HG03025 (cell line): ENCODE data around the gene MRPL27.
"Not testable (repeated sequence)": the region's sequence is repeated elsewhere in the genome, so short reads cannot be mapped to it uniquely, and the experiment has no call there.

Experiments
- ATAC-seq: cut with Tn5 transposase; IDR thresholded peaks from one replicate; pipeline ENCODE4 v1.9.1; 2021; ENCODE audit warnings: mild to moderate bottlenecking, moderate library complexity; ENCODE audit not compliant: unreplicated experiment, low FRiP score

The MRPL27 gene

GRCh38 chr17:50372758-50373556 is at the start of gene MRPL27, which contains the start of gene EME1:
Gene MRPL27, minus strand, starts transcription at chr17:50373184. Its CDS starts 14 bp downstream, at chr17:50373170.
Gene EME1, plus strand, starts transcription at chr17:50373229. Its CDS starts 1,980 bp downstream, at chr17:50375209.
- peak; percentile 94 for ATAC-seq

- no peak for ATAC-seq
Observed at GRCh38 chr17:50422738-50423137, 49.8 kb upstream of the MRPL27 start.

GRCh38 chr17:50421308-50422051 is 48.5 kb upstream of the MRPL27 start:
- ATAC-seq, result no peak

GRCh38 chr17:50420419-50421112 is 47.6 kb upstream of the MRPL27 start:
- ATAC-seq, result no peak

GRCh38 chr17:50419577-50419976 is 46.6 kb upstream of the MRPL27 start:
- not testable (repeated sequence) for ATAC-seq

GRCh38 chr17:50414808-50415207 is 41.8 kb upstream of the MRPL27 start:
- ATAC-seq, result no peak

- ATAC-seq, result no peak
Observed at GRCh38 chr17:50412188-50412732, 39.3 kb upstream of the MRPL27 start.

GRCh38 chr17:50407921-50408320 is 34.9 kb upstream of the MRPL27 start:
- ATAC-seq, result no peak

GRCh38 chr17:50406578-50406977 is 33.6 kb upstream of the MRPL27 start:
- ATAC-seq, result no peak

GRCh38 chr17:50405351-50405750 is 32.4 kb upstream of the MRPL27 start:
- ATAC-seq, result not testable (repeated sequence)

- not testable (repeated sequence) for ATAC-seq
Observed at GRCh38 chr17:50399591-50399990, 26.6 kb upstream of the MRPL27 start.

- not testable (repeated sequence) for ATAC-seq
Observed at GRCh38 chr17:50398672-50399071, 25.7 kb upstream of the MRPL27 start.

GRCh38 chr17:50397919-50398285 is 24.9 kb upstream of the MRPL27 start:
- ATAC-seq, result no peak

GRCh38 chr17:50397111-50397918 is 24.3 kb upstream of the MRPL27 start, which contains the start of gene LRRC59:
Gene LRRC59, minus strand, starts transcription at chr17:50397523. Its CDS starts 206 bp downstream, at chr17:50397317.
- peak; percentile 90 for ATAC-seq

GRCh38 chr17:50396261-50397110 is 23.5 kb upstream of the MRPL27 start:
- ATAC-seq, result no peak

GRCh38 chr17:50394711-50395110 is 21.7 kb upstream of the MRPL27 start:
- no peak for ATAC-seq

- no peak for ATAC-seq
Observed at GRCh38 chr17:50393700-50394099, 20.7 kb upstream of the MRPL27 start.

GRCh38 chr17:50392621-50393020 is 19.6 kb upstream of the MRPL27 start:
- no peak for ATAC-seq

- ATAC-seq, result no peak
Observed at GRCh38 chr17:50389534-50389933, 16.6 kb upstream of the MRPL27 start.
